HFFc6 (cell line): ENCODE data around the gene CAV1. TPM values are rescaled to one million over a fixed set of nuclear protein-coding genes. Genes with fewer than 3 reads are reported as not detected.
"Not testable (repeated sequence)": the region's sequence is repeated elsewhere in the genome, so short reads cannot be mapped to it uniquely, and the experiment has no call there.

ENCODE experiments used
- DNase-seq: peaks from one replicate; pipeline ENCODE4 v3.0.0-alpha.2; 2018
- H3K27ac Mint-ChIP-seq: 2 replicates; pipeline ENCODE4 v1.8.0; 2020; ENCODE audit warnings: mild to moderate bottlenecking, mixed read lengths
- H3K27me3 Mint-ChIP-seq: 2 replicates; pipeline ENCODE4 v1.8.0; 2021; ENCODE audit warnings: mild to moderate bottlenecking, moderate library complexity, mixed read lengths; ENCODE audit not compliant: insufficient read depth
- H3K36me3 Mint-ChIP-seq: 2 replicates; pipeline ENCODE4 v1.8.0; 2021; ENCODE audit warnings: low read depth, mixed read lengths
- H3K4me1 Mint-ChIP-seq: 2 replicates; pipeline ENCODE4 v1.8.0; 2020; ENCODE audit warnings: low read depth, mixed read lengths
- H3K4me3 Mint-ChIP-seq: 2 replicates; pipeline ENCODE4 v1.8.0; 2020; ENCODE audit warnings: mild to moderate bottlenecking, moderate library complexity, mixed read lengths
- H3K9me3 Mint-ChIP-seq: 2 replicates; pipeline ENCODE4 v1.8.0; 2020; ENCODE audit warnings: mild to moderate bottlenecking, mixed read lengths
- CTCF ChIP-seq: fragments of 200-600 bp; sonication (generic); IDR thresholded peaks from 2 replicates; pipeline ENCODE4 v1.5.0; 2021; ENCODE audit warnings: antibody characterized with exemption, mild to moderate bottlenecking
- long read RNA-seq: library from polyadenylated mRNA; unstranded; transcript quantifications from one replicate; pipeline ENCODE4 v2.0.0, GENCODE V29; 2019
- total RNA-seq, 6 experiments: library from RNA; stranded (reverse); fragmentation: NEBNext Ultra II Directional; extraction: Animal tissue kit (Norgen Biotek cat#: 25700); gene quantifications; 2 replicates in 1 of 6; 3 replicates in 5 of 6; pipeline ENCODE4 v1.2.3, GENCODE V29; 2021

The CAV1 gene
- total RNA-seq: 1,000 to 10,000 TPM in 5 of 6 experiments, 100 to 1,000 TPM in 1; 938 to 1,171 (median 1,076) TPM
- long read RNA-seq, transcript CAV1-202 (2 exons, 2,628 nt): major isoform, 909 of 1,548 reads
- long read RNA-seq, transcript CAV1-206 (3 exons, 1,653 nt): minor isoform, 30 of 1,548 reads
- long read RNA-seq, transcript CAV1-203 (3 exons, 845 nt): minor isoform, 56 of 1,548 reads
- long read RNA-seq, transcript CAV1-201 (3 exons, 2,704 nt): minor isoform, 357 of 1,548 reads
- long read RNA-seq, partial matches to known transcripts: 185 of 1,548 reads
- long read RNA-seq, other reads (novel, unspliced or antisense): 9 of 1,548 reads

GRCh38 chr7:116524609-116525297, at the start of gene CAV1:
Gene CAV1, plus strand, starts transcription at chr7:116525036. Its CDS starts 27 bp downstream, at chr7:116525063.
- H3K4me3 Mint-ChIP-seq: peak within 1 kb of the TSS; percentile 96
- peak; percentile 63 for TF ChIP-seq CTCF
- no peaks in the 10 kb centered on the region for H3K9me3 Mint-ChIP-seq
- peak within 1 kb of the TSS; percentile 98 for H3K27ac Mint-ChIP-seq
- peaks cover 40% of the 10 kb centered on the region for H3K36me3 Mint-ChIP-seq
- H3K4me1 Mint-ChIP-seq: peaks cover 61% of the 10 kb centered on the region
- peak; percentile 98 for DNase-seq
- peaks cover 10% of the 10 kb centered on the region for H3K27me3 Mint-ChIP-seq

- H3K4me1 Mint-ChIP-seq: peaks cover 38% of the 10 kb centered on the region
- no peaks in the 10 kb centered on the region; the same call in 1 of the 2 replicates for H3K27me3 Mint-ChIP-seq
- peaks cover 8% of the 10 kb centered on the region for H3K9me3 Mint-ChIP-seq
- H3K36me3 Mint-ChIP-seq: peaks cover 21% of the 10 kb centered on the region
- no peak for DNase-seq
- H3K4me3 Mint-ChIP-seq: peak overlapping the region; percentile 30; the same call in 1 of the 2 replicates
- no peak for TF ChIP-seq CTCF
- H3K27ac Mint-ChIP-seq: peak overlapping the region; percentile 61
These were observed 47.2 kb upstream of the CAV1 start for GRCh38 chr7:116477625-116478024.

- no peak for DNase-seq
- H3K36me3 Mint-ChIP-seq: peaks cover 21% of the 10 kb centered on the region
- peaks cover 8% of the 10 kb centered on the region for H3K9me3 Mint-ChIP-seq
- peak overlapping the region; percentile 67 for H3K27ac Mint-ChIP-seq
- no peaks in the 10 kb centered on the region; the same call in 1 of the 2 replicates for H3K27me3 Mint-ChIP-seq
- no peak for TF ChIP-seq CTCF
- peak overlapping the region; percentile 54 for H3K4me3 Mint-ChIP-seq
- H3K4me1 Mint-ChIP-seq: peaks cover 50% of the 10 kb centered on the region
These were observed 46.0 kb upstream of the CAV1 start for GRCh38 chr7:116478834-116479233.

- no peak overlapping the region for H3K4me3 Mint-ChIP-seq
- H3K4me1 Mint-ChIP-seq: peaks cover 33% of the 10 kb centered on the region
- DNase-seq: no peak
- peaks cover 2% of the 10 kb centered on the region for H3K27me3 Mint-ChIP-seq
- H3K27ac Mint-ChIP-seq: no peak overlapping the region
- H3K36me3 Mint-ChIP-seq: 0 out of 2 replicates have a peak, but pooled peaks cover 5% of the 10 kb centered on the region
- TF ChIP-seq CTCF: no peak
- no peaks in the 10 kb centered on the region for H3K9me3 Mint-ChIP-seq
These were observed 41.4 kb upstream of the CAV1 start for GRCh38 chr7:116483271-116483942.

GRCh38 chr7:116484389-116484788, 40.4 kb upstream of the CAV1 start:
- not testable (repeated sequence) for H3K36me3 Mint-ChIP-seq
- peaks cover 23% of the 10 kb centered on the region for H3K4me1 Mint-ChIP-seq

More at GRCh38 chr7:116484389-116484788, 40.4 kb upstream of the CAV1 start:
- H3K4me3 Mint-ChIP-seq, H3K27me3 Mint-ChIP-seq, H3K27ac Mint-ChIP-seq, DNase-seq, H3K9me3 Mint-ChIP-seq: not testable (repeated sequence)
